DMS153 treated with DMSO at 0.1 percent for 48 hours (cell line): ENCODE measurements around the gene TADA2B.

Experiments
- DNase-seq: peaks from one replicate; lab custom pipeline; 2025; ENCODE audit not compliant: unreplicated experiment; lab: John Stamatoyannopoulos, UW

The TADA2B gene

GRCh38 chr4:7040765-7041164, 2.4 kb upstream of the TADA2B start:
- DNase-seq, result no peak

GRCh38 chr4:7041246-7041645, 1.9 kb upstream of the TADA2B start:
- DNase-seq, result no peak

DNA sequence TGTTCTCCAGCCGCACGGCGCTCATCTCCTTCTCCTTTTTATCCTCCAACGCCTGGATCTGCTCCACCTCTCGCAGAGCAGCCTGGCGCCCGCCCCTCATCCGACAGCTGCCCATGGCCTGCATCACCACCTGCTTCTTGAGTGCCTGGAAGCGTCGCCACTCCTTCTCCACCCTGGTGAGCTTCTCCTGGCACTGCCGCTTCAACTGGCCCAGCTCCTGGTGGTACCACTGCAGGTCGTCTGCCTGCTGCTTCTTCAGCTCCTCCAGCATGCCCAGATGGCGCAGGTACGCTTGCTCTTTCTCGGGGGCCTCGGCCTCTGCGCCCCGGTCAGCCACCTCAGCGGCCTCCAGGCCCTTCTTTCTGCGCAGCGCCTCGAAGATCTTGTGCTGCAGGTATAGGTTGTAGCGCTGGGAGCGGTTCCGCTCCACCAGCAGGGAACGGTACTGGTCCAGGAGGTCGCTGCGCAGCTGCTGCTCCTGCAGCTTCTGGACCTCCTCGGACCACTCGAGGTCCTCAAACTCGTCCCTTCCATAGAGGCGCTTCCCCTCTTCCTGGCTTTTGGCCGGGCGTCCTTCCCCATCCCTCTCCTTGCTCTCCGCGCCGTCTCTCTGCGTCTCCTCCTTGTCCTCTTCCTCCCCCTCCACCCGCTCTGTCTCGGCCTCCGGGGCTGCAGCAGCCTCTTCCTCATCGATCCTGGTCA, 1.2 kb upstream of the TADA2B start:
- no peak for DNase-seq

GRCh38 chr4:7042503-7043283, 479 bp upstream of the TADA2B start:
- DNase-seq, result peak; percentile 65

- no peak for DNase-seq
These were observed 1.2 kb downstream of the TADA2B start for GRCh38 chr4:7044137-7044930.

GRCh38 chr4:7045553-7045952, 2.4 kb downstream of the TADA2B start:
- DNase-seq, result no peak

DNA sequence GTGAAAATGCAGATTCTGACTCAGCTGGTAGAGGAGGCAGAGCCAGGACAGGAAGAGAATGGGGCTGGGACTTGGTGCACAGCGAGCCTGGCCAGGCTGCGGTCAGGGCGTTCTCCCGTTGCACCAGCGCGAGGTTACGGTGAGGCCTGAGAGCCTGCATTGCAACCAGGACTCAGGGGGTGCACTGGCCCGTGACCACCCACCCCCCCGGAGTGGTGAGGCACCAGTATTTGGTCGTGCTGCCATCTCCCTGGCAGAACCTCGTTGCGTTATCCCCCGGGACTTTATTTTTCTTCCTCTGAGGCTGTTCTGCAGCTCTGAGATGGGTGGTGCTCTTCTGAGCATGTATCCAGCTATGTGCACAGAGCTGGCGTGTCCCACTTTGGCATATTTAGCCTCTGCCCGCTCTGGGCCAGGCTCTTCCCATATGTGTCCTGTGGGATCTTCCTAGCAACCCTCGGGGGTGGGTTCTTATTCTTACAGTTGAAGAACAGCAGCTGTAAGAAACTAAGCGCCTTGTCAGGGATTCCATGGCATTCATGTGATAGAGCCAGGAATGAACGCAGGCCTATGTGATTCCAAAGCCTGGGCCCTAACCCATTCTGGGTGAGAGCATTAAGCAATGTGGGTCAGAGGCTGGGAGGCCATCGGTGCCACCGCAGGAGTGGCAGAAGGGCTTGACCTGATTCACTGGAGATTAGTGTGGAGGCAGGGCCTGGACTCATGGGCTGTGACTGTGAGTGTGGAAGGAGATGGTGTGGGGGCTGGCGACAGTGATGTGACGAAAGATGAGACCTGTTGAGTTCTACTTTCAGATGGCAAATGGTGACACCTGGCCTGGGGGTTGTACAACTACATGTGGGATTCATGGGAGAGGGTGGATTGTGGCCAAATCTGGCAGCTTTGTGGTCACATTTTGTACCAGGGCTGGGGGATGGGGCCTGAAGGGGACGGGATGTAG, 3.1 kb downstream of the TADA2B start:
- DNase-seq, result no peak

DNA sequence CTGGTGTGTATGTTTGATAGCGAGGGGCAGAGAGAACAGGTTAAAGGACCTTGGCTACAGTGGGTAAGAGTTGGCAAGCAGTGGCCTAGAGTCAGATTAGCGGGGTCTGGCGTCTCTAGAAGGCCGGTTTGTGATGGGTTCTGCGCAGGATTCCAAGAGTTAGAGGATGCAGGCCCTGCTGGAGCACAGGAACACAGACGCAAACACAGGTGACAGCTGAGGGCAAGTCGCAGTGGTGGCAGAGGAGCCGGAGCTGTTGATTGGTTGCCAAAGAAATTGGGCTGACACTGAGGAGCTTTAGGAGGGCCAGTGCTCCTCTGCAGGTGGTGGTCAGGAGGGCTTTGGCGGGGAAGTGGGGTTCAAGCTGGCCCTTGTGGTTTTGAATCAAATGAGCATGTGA, 3.8 kb downstream of the TADA2B start:
- no peak for DNase-seq

- DNase-seq, result no peak
These were observed 5.5 kb downstream of the TADA2B start for GRCh38 chr4:7048642-7049041.

- DNase-seq, result no peak
These were observed 6.1 kb downstream of the TADA2B start for GRCh38 chr4:7049295-7049694.

- DNase-seq, result no peak
These were observed 6.6 kb downstream of the TADA2B start for GRCh38 chr4:7049739-7050138.

DNA sequence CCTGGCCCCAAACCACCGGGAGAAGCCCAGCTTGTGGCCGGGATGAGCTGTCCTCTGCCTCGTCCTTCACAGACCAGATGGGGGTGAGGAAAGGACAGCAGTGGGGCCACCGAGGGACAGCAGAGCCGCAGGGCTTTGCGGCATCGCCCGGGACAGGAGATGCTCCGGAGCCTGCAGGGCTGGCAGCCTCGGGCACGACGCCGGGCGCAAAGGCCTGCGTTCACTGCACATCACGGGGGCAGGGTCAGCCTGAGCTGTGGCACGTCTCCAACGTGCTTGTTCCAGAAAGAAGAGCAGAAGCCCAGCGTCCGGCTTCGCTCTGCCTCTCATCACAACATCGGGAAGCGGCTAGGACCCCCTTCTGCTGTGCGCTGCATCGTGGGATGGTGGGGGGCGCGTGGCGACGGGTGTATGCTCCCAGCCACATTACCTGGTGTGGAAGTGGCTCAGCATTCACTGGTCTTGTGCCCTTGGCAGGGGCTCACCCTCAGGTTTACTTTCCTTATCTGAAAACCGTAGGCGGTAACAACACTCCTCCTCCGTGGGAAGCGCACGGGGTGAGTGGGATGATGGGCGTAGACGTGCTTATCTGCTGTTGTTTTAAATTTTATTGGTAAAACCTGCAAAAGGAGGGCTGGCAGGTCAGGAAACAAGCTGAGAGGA, 7.4 kb downstream of the TADA2B start:
- no peak for DNase-seq

DNA sequence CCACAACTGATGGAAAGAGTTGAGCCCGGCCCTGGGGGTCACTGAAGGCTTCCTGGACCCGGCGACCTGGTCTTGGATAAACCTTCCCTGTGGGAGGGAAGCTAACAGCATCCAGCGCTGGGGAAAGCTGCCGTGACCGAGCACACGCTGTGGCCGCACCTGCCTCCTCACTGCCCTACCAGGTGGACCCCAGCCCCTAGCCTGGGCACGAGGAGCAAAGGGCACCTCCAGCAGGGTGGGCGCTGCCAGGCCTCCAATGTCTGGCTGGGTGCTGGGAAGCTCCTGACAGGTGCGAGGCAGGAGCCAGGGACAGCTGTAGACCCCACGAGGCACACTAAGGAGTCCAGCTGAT, 7.9 kb downstream of the TADA2B start:
- DNase-seq, result no peak

DNA sequence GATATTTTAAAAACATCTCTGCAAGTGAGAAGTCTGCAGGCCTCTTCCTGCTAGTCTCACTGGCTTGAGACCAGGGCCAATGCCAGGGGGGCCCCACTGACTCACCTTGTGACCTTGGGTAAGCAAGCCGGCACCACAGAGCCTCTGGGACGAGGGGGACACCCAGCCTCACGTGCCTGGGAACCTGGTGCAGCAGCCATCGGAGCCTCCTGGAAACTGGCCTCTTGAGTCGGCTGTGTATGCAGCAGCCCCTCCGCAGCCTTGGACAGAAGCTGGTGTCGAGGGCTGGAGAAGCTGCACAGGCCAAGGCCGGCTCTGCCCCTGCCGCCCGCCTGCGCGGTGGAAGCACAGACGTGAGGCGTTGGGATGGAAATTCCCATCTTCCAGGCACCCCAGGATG, 8.7 kb downstream of the TADA2B start:
- no peak for DNase-seq

DNA sequence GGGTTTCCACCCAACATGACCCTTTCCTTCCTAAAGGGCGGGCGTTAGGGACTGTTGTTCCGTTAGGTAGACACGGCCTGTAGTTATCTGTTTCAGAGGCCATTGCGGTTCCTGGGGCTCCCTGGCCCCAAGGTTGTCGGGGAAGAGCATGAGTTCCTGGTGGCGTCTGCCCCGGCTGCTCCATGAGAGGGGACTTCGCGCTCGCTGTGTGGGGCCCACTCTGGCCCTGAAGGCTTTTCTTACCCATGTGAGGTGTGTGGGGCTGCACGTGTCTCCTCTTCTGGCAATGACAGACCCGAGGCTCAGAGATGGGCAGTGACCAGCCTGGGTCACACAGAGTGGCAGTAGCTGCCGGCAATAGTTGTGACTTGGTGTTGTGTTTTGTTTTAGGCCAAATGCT, 9.1 kb downstream of the TADA2B start:
- DNase-seq, result no peak

- no peak for DNase-seq
These were observed 9.9 kb downstream of the TADA2B start for GRCh38 chr4:7052923-7053715.

DNA sequence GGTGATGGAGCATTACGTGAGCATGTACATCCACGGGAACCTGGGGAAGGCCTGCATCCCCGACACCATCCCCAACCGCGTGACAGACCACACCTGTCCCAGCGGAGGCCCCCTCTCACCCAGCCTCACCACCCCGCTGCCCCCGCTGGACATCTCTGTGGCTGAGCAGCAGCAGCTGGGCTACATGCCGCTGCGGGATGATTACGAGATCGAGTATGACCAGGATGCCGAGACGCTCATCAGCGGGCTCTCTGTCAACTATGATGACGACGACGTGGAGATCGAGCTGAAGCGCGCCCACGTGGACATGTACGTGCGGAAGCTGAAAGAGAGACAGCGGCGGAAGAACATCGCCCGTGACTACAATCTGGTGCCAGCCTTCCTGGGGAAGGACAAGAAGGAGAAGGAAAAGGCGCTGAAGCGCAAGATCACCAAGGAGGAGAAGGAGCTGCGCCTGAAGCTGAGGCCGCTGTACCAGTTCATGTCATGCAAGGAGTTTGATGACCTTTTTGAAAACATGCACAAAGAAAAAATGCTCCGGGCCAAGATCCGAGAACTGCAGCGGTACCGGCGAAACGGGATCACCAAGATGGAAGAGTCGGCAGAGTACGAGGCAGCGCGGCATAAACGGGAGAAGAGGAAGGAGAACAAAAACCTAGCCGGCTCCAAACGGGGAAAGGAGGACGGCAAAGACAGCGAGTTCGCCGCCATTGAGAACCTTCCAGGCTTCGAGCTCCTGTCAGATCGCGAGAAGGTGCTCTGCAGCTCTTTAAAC, 11.1 kb downstream of the TADA2B start:
- no peak for DNase-seq

- DNase-seq, result no peak
These were observed 12.2 kb downstream of the TADA2B start for GRCh38 chr4:7055111-7055989.
